GM19395 (cell line): ENCODE results near the gene GJA1.
"Not testable (repeated sequence)": the region's sequence is repeated elsewhere in the genome, so short reads cannot be mapped to it uniquely, and the experiment has no call there.

ENCODE experiments used
- ATAC-seq: cut with Tn5 transposase; IDR thresholded peaks from one replicate; pipeline ENCODE4 v1.9.1; 2021; ENCODE audit warnings: mild to moderate bottlenecking, moderate library complexity; ENCODE audit not compliant: unreplicated experiment

The GJA1 gene

GRCh38 chr6:121436960-121437850, 1.8 kb downstream of the GJA1 start:
- ATAC-seq = no peak

- ATAC-seq = no peak
Observed at GRCh38 chr6:121437851-121438651, 2.6 kb downstream of the GJA1 start.

GRCh38 chr6:121438869-121439268, 3.4 kb downstream of the GJA1 start:
- no peak for ATAC-seq

- no peak for ATAC-seq
Observed at GRCh38 chr6:121439475-121439874, 4.0 kb downstream of the GJA1 start.

GRCh38 chr6:121439926-121440325, 4.5 kb downstream of the GJA1 start:
- no peak for ATAC-seq

- no peak for ATAC-seq
Observed at GRCh38 chr6:121441477-121441876, 6.0 kb downstream of the GJA1 start.

GRCh38 chr6:121442576-121442975, 7.1 kb downstream of the GJA1 start:
- ATAC-seq = no peak

- ATAC-seq = no peak
Observed at GRCh38 chr6:121443971-121444541, 8.6 kb downstream of the GJA1 start.

- not testable (repeated sequence) for ATAC-seq
Observed at GRCh38 chr6:121446705-121447104, 11.3 kb downstream of the GJA1 start.

GRCh38 chr6:121447746-121448145, 12.3 kb downstream of the GJA1 start:
- ATAC-seq = not testable (repeated sequence)

GRCh38 chr6:121448528-121448927, 13.1 kb downstream of the GJA1 start:
- ATAC-seq = not testable (repeated sequence)

GRCh38 chr6:121449331-121449730, 13.9 kb downstream of the GJA1 start:
- no peak for ATAC-seq

- ATAC-seq = no peak
Observed at GRCh38 chr6:121450242-121450641, 14.8 kb downstream of the GJA1 start.

- no peak for ATAC-seq
Observed at GRCh38 chr6:121451250-121451649, 15.8 kb downstream of the GJA1 start.

GRCh38 chr6:121453191-121453590, 17.7 kb downstream of the GJA1 start:
- no peak for ATAC-seq

GRCh38 chr6:121460170-121460569, 24.7 kb downstream of the GJA1 start:
- peak; percentile 60 for ATAC-seq

- no peak for ATAC-seq
Observed at GRCh38 chr6:121463087-121463486, 27.6 kb downstream of the GJA1 start.

GRCh38 chr6:121465101-121465500, 29.7 kb downstream of the GJA1 start:
- no peak for ATAC-seq

GRCh38 chr6:121479486-121480098, 44.1 kb downstream of the GJA1 start:
- ATAC-seq = no peak

- no peak for ATAC-seq
Observed at GRCh38 chr6:121480099-121480713, 44.8 kb downstream of the GJA1 start.
